ENCODE results near the gene SPRR2E.
"Not testable (repeated sequence)": the region's sequence is repeated elsewhere in the genome, so short reads cannot be mapped to it uniquely, and the experiment has no call there.

SPRR2E gene

DNA sequence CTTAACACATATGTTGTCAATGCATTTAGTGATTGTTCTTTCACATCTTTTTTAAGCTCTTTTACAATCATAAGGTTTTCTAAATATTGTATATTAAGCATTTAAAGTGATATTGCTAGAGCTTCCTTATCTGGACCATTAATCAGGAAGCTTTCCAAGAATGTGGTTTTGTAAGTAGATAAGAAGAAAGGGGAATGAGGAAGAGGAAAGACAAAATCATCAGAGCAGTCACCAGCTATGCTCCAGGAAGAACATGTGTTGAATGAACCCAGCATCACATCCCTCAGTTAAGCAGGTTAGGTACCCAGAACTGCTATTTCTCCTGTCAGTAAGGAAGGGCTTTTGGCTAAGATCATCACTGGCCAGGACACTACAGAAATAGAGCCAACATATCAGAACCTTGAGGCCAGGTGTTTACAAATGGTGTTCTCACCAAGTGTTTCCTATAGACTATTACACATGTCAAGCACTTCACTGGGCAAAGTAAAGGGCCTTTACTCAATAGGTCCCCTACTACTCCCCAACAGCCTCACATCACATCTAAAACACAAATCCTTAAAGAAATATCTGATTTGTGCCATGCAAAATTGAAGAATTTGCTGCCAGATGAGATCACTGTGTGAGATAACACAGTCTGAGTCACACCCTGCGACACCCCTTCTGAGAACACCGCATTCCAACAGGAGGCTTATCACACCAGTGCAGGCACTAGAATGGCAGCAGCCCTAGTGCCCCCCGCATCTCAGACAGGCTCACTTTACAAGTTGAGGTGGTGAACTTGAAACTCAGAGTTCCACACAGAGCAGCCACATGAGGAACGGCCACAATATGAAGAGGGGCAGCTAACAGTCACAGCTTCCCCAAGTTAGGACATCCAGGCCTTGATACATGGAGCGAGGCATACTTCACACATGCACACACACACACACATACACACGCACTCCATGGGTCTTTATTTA is 35.2 kb downstream of the SPRR2E start:
- DNase-seq, result no peak

- no peak for DNase-seq
These were observed 36.2 kb downstream of the SPRR2E start for GRCh38 chr1:153058154-153058553.

- no peak for DNase-seq
These were observed 37.0 kb downstream of the SPRR2E start, which contains the start of gene SPRR2A for GRCh38 chr1:153057375-153057774. SPRR2A (minus strand) TSS chr1:153057512; CDS start chr1:153056735, 777 bp downstream.

- DNase-seq, result not testable (repeated sequence)
These were observed 38.2 kb downstream of the SPRR2E start for GRCh38 chr1:153056111-153056510.

- DNase-seq, result no peak
These were observed 45.1 kb downstream of the SPRR2E start for GRCh38 chr1:153049211-153049610.
